PFSK-1 (cell line): Measurements from ENCODE around the gene SH3BP1.

Experiments used
- FOXP2 ChIP-seq: optimal IDR thresholded peaks from 2 replicates; pipeline ENCODE3; 2011; ENCODE audit warnings: borderline replicate concordance, control low read depth, inconsistent platforms; ENCODE audit not compliant: insufficient read depth; ENCODE audit errors: extremely low read length, extremely low read depth
- POLR2AphosphoS5 ChIP-seq: IDR thresholded peaks from 2 replicates; pipeline ENCODE4 v1.6.1; 2012; ENCODE audit warnings: low read depth, mild to moderate bottlenecking, control low read depth, low read length, moderate library complexity
- REST ChIP-seq, 2 experiments: IDR thresholded peaks; 2 replicates each; pipeline versions ENCODE4 v1.6.1 to v1.8.0; 2011 to 2012; ENCODE audit warnings: low read depth in 2 of 2, low read length in 2 of 2, control low read depth in 1 of 2, inconsistent platforms in 1 of 2, mild to moderate bottlenecking in 1 of 2, moderate library complexity in 1 of 2; ENCODE audit not compliant: insufficient read depth in 1 of 2
- SIN3A ChIP-seq: IDR thresholded peaks from 2 replicates; pipeline ENCODE4 v1.6.1; 2012; ENCODE audit warnings: mild to moderate bottlenecking, low read length, moderate library complexity, borderline replicate concordance; ENCODE audit not compliant: insufficient read depth
- TAF1 ChIP-seq: IDR thresholded peaks from 2 replicates; pipeline ENCODE4 v1.6.1; 2012; ENCODE audit warnings: low read length, control low read depth, borderline replicate concordance; ENCODE audit not compliant: insufficient read depth

The SH3BP1 gene

DNA sequence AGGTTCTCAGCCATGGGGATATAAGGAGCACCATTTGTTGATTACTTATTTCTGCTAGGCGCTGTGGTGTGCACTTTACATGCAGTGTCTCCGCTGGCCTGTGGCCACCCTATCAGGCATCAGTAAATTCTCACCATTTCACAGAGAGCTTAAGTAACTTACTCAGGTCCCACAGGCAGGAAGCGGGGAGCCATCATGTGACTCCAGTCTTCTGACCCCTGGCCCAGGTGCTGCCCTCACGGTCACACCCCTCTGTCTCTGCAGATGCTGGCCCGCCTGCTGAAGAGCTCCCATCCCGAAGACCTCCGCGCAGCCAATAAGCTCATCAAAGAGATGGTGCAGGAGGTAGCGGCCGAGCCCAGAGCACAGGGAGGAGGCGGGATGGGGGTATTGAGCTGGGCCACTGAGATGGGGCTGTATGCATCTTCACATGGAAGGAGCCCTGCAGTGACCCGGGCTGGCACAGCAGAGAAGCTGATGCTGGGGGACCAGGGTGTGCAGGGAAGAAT, 18.1 kb upstream of the SH3BP1 start:
- TF ChIP-seq SIN3A (no peak), FOXP2 (no peak), REST (IDR thresholded peaks at IDR 0.05; ENCODE audit: insufficient read depth in 1 of 2, low read depth in 2 of 2, low read length in 2 of 2) (no peak), POLR2AphosphoS5 (no peak), TAF1 (no peak)

GRCh38 chr22:37623075-37624016, 16.1 kb upstream of the SH3BP1 start:
- TF ChIP-seq REST (IDR thresholded peaks at IDR 0.05; ENCODE audit: insufficient read depth in 1 of 2, low read depth in 2 of 2, low read length in 2 of 2) (no peak), SIN3A (no peak), FOXP2 (no peak), POLR2AphosphoS5 (no peak), TAF1 (no peak)

DNA sequence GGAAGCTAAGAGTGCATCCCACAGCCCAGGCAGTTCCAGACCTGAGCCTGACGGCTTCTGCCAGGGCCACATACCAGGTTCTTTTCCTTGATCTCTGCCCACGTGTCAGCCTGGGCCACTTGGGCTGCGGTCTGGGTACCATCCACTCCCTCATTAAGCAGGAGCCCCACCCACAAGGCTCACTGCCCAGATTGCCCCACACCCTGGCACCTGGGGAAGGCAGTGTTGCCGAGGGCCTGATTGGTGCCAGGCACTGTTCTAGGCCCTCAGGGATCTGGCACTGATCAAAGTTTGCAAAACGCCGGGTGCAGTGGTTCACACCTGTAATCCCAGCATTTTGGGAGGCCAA, 15.5 kb upstream of the SH3BP1 start:
- TF ChIP-seq TAF1 (no peak), SIN3A (no peak), REST (IDR thresholded peaks at IDR 0.05; ENCODE audit: insufficient read depth in 1 of 2, low read depth in 2 of 2, low read length in 2 of 2) (no peak), FOXP2 (no peak), POLR2AphosphoS5 (no peak)

DNA sequence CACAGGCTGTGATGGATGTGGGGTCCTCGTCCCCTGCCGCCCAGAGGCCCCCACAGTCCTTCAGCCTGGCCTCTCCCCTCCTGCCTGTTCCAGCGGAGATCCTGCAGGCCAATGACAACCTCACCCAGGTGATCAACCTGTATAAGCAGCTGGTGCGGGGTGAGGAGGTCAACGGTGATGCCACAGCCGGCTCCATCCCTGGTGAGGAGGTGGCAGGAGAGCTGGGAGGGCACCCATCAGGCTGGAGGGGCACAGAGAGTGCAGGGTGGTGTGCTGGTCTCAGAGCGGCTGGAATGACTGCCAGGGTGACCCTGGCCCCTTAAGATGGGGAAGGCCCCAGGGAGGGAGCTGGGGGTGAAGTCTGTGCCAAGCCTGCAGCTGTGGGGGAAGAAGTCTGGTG, 14.6 kb upstream of the SH3BP1 start:
- TF ChIP-seq TAF1 (no peak), FOXP2 (no peak)

DNA sequence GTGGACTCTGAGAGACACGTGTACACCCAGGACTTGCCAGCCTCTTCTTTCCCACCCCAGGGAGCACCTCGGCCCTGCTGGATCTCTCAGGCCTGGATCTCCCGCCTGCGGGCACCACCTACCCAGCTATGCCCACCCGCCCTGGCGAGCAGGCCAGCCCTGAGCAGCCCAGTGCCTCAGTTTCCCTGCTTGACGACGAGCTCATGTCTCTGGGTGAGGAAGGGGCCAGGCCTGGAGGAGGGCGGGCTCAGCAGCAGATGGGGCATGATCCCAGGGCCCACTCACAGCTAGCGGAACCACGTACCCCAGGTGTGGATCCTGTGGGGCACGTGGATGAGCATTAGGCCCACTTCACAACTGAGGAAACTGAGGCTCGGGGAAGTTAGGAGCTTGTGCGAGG, 13.7 kb upstream of the SH3BP1 start:
- no peak for TF ChIP-seq TAF1

GRCh38 chr22:37626144-37626543, 13.3 kb upstream of the SH3BP1 start:
- TF ChIP-seq SIN3A (no peak), REST (IDR thresholded peaks at IDR 0.05; ENCODE audit: insufficient read depth in 1 of 2, low read depth in 2 of 2, low read length in 2 of 2) (no peak), FOXP2 (no peak), TAF1 (no peak), POLR2AphosphoS5 (no peak)
